ENCODE data around the gene MTOR. TPM values are rescaled to one million over a fixed set of nuclear protein-coding genes. Genes with fewer than 3 reads are reported as not detected.

MTOR gene
- total RNA-seq, 6 donors from 2014 or later = 27.5 to 61.0 (median 33.1) TPM

GRCh38 chr1:11061652-11062365 lies 200.5 kb downstream of the MTOR start:
- Histone ChIP-seq H3K27ac (no peak overlapping the region), H3K4me1 (peaks cover 17 to 26% (median 20%) of the 10 kb centered on the region in 4 donors), H3K27me3 (no peaks in the 10 kb centered on the region), H3K36me3 (peaks cover 13 to 47% (median 28%) of the 10 kb centered on the region in 4 donors), H3K9me3 (no peaks in the 10 kb centered on the region), H3K4me3 (no peak overlapping the region)
- 77 to 81% methylated on average over 3 to 5 of the region's 5 CpGs for WGBS, 2 donors
- DNase-seq (no peak), ATAC-seq (ENCODE audit: low FRiP score in 2 of 2) (no peak)
- no peak for TF ChIP-seq POLR2A (IDR thresholded peaks at IDR 0.05)
- no peak for TF ChIP-seq POLR2AphosphoS5 (IDR thresholded peaks at IDR 0.05)
- no peak for TF ChIP-seq EP300 (IDR thresholded peaks at IDR 0.05)
- no peak for TF ChIP-seq CTCF (IDR thresholded peaks at IDR 0.05)

- Histone ChIP-seq H3K27me3 (no peaks in the 10 kb centered on the region), H3K36me3 (peaks cover 10 to 47% (median 28%) of the 10 kb centered on the region in 4 donors), H3K27ac (peak within 1 kb of the TSS; percentile 45 to 74 (median 68)), H3K4me1 (peaks cover 17 to 26% (median 20%) of the 10 kb centered on the region in 4 donors), H3K9me3 (no peaks in the 10 kb centered on the region), H3K4me3 (peak within 1 kb of the TSS; percentile 74 to 98 (median 92))
- WGBS, 2 donors = 0% methylated on average over 10 to 52 of the region's 83 CpGs
- TF ChIP-seq POLR2AphosphoS5 (IDR thresholded peaks at IDR 0.05) (peak in 1 of 2 donors; percentile 14), EP300 (IDR thresholded peaks at IDR 0.05) (no peak), CTCF (IDR thresholded peaks at IDR 0.05) (peak; percentile 66 to 94 (median 90)), POLR2A (IDR thresholded peaks at IDR 0.05) (peak in 2 of 4 donors; percentile 64 to 75)
- DNase-seq (peak; percentile 93 to 99), ATAC-seq (ENCODE audit: low FRiP score in 2 of 2) (peak; percentile 97 to 99)
These were observed 202.2 kb downstream of the MTOR start, which contains the start of gene SRM for GRCh38 chr1:11059968-11060830. TSS of gene SRM (minus strand) at chr1:11060018. CDS start at chr1:11059943, 75 bp downstream.

GRCh38 chr1:11059155-11059967 lies 203.0 kb downstream of the MTOR start:
- peak in 1 of 2 donors; percentile 3 for ATAC-seq (ENCODE audit: low FRiP score in 2 of 2)
- Histone ChIP-seq H3K4me3 (peak overlapping the region; percentile 74 to 98 (median 92)), H3K36me3 (peaks cover 6 to 48% (median 33%) of the 10 kb centered on the region in 4 donors)

GRCh38 chr1:11058595-11059154 lies 203.7 kb downstream of the MTOR start:
- H3K36me3 ChIP-seq = peaks cover 6 to 46% (median 34%) of the 10 kb centered on the region in 4 donors
- ATAC-seq (ENCODE audit: low FRiP score in 2 of 2) (no peak), DNase-seq (no peak)
- H3K4me1 ChIP-seq = peaks cover 17 to 26% (median 20%) of the 10 kb centered on the region in 4 donors
- TF ChIP-seq POLR2A (IDR thresholded peaks at IDR 0.05) (no peak), POLR2AphosphoS5 (IDR thresholded peaks at IDR 0.05) (no peak), CTCF (IDR thresholded peaks at IDR 0.05) (no peak), EP300 (IDR thresholded peaks at IDR 0.05) (no peak)
- WGBS, 2 donors = 60% methylated on average over 22 to 24 of the region's 28 CpGs
- H3K9me3 ChIP-seq = no peaks in the 10 kb centered on the region
- peak overlapping the region in 1 of 4 donors; percentile 73 for H3K27ac ChIP-seq
- H3K4me3 ChIP-seq = peak overlapping the region; percentile 74 to 98 (median 92)
- no peaks in the 10 kb centered on the region for H3K27me3 ChIP-seq

More at GRCh38 chr1:11059155-11059967, 203.0 kb downstream of the MTOR start:
- DNase-seq = no peak
- peak overlapping the region in 2 of 4 donors; percentile 49 to 73 for H3K27ac ChIP-seq
- H3K4me1 ChIP-seq = peaks cover 17 to 26% (median 20%) of the 10 kb centered on the region in 4 donors
- WGBS, 2 donors = 3 to 4% methylated on average over 30 to 33 of the region's 72 CpGs
- H3K9me3 ChIP-seq = no peaks in the 10 kb centered on the region
- H3K27me3 ChIP-seq = no peaks in the 10 kb centered on the region
- no peak for TF ChIP-seq POLR2AphosphoS5 (IDR thresholded peaks at IDR 0.05)
